HepG2 (cell line): ENCODE data around the gene RRAGA. TPM values are rescaled to one million over a fixed set of nuclear protein-coding genes. Genes with fewer than 3 reads are reported as not detected.
A peak's percentile ranks its signal among the peaks of the same experiment; 100 is the strongest.

ENCODE experiments used
- HMGXB3 ChIP-seq: sonication (generic); formaldehyde crosslinking; IDR thresholded peaks from 2 replicates; pipeline ENCODE4 v1.4.0; 2020; ENCODE audit warnings: missing genetic modification reagents, borderline replicate concordance
- MTA1 ChIP-seq: sonication (generic); formaldehyde crosslinking; IDR thresholded peaks from 2 replicates; pipeline ENCODE4 v1.4.0; 2020; ENCODE audit warnings: missing genetic modification reagents, mild to moderate bottlenecking, borderline replicate concordance
- MZF1 ChIP-seq: sonication (generic); formaldehyde crosslinking; IDR thresholded peaks from 2 replicates; pipeline ENCODE4 v1.8.1; 2023; ENCODE audit warnings: mild to moderate bottlenecking, missing genetic modification reagents, borderline replicate concordance
- NCOA2 ChIP-seq: sonication (generic); formaldehyde crosslinking; IDR thresholded peaks from 2 replicates; pipeline ENCODE4 v1.8.0; 2022; ENCODE audit warnings: inconsistent platforms
- PHF5A ChIP-seq: IDR thresholded peaks from one replicate; pipeline ENCODE4 v1.6.1; 2018; ENCODE audit warnings: low read depth, missing genetic modification reagents; ENCODE audit not compliant: unreplicated experiment
- RAD51 ChIP-seq: fragments of 450-650 bp; IDR thresholded peaks from 2 replicates; pipeline ENCODE4 v1.6.1; 2016; ENCODE audit warnings: borderline replicate concordance
- SALL2 ChIP-seq: sonication (generic); formaldehyde crosslinking; IDR thresholded peaks from 2 replicates; pipeline ENCODE4 v1.8.1; 2023; ENCODE audit warnings: mild to moderate bottlenecking, missing genetic modification reagents, inconsistent platforms
- SKIL ChIP-seq: sonication (generic); formaldehyde crosslinking; IDR thresholded peaks from 2 replicates; pipeline ENCODE4 v1.8.0; 2022; ENCODE audit warnings: missing genetic modification reagents, mild to moderate bottlenecking, moderate library complexity, borderline replicate concordance
- TCF7 ChIP-seq: sonication (generic); IDR thresholded peaks from 2 replicates; pipeline ENCODE4 v1.6.1; 2016; ENCODE audit warnings: antibody characterized with exemption, low read depth
- ZFY ChIP-seq: sonication (generic); formaldehyde crosslinking; IDR thresholded peaks from 2 replicates; pipeline ENCODE4 v1.4.0; 2020; ENCODE audit warnings: missing genetic modification reagents
- ZNF224 ChIP-seq: sonication (generic); formaldehyde crosslinking; IDR thresholded peaks from 2 replicates; pipeline ENCODE4 v1.5.0; 2020; ENCODE audit warnings: mild to moderate bottlenecking, missing genetic modification reagents
- ZNF580 ChIP-seq: IDR thresholded peaks from 2 replicates; pipeline ENCODE4 v1.6.1; 2016; ENCODE audit warnings: low read depth, borderline replicate concordance
- ZNF615 ChIP-seq: sonication (generic); formaldehyde crosslinking; IDR thresholded peaks from 2 replicates; pipeline ENCODE4 v1.5.0; 2020; ENCODE audit warnings: mild to moderate bottlenecking, missing genetic modification reagents, borderline replicate concordance
- polyA plus RNA-seq, 8 experiments: library from polyadenylated mRNA; depleted of rRNA in 3 of 8; stranded (reverse) in 7 of 8; unstranded in 1 of 8; fragments of >200 nt; fragmentation: Illumina TruSeq in 4 of 8; extraction: Trizol in 4 of 8; gene quantifications; 2 replicates each; pipeline versions ENCODE4 v1.2.1 to v1.2.3, GENCODE V29; 2011 to 2016; ENCODE audit warnings: low read depth in 4 of 8, missing spikeins in 1 of 8, mixed read lengths in 1 of 8; ENCODE audit not compliant: insufficient read depth in 1 of 8
- total RNA-seq, 5 experiments: library from RNA; depleted of rRNA; stranded (reverse); fragments of >200 nt; fragmentation: Illumina TruSeq; extraction: Trizol; gene quantifications; 2 replicates each; pipeline ENCODE4 v1.2.3, GENCODE V29; 2016; ENCODE audit warnings: low read depth in 1 of 5
- TF ChIP-seq, protein P1 (sequence below): sonication (generic); formaldehyde crosslinking; IDR thresholded peaks from 2 replicates; pipeline ENCODE4 v1.9.0; 2021; ENCODE audit warnings: missing genetic modification reagents, borderline replicate concordance
- TF ChIP-seq, protein P2 (sequence below): sonication (generic); formaldehyde crosslinking; conservative IDR thresholded peaks from 2 replicates; pipeline ENCODE4 v1.4.0; 2020; ENCODE audit warnings: missing genetic modification reagents

Gene RRAGA
- total and polyA plus RNA-seq, 2 of the 13 experiments (the other 11 are each of a cell fraction or from before 2014, with no cell fraction given), result 37.5 to 118 TPM

DNA sequence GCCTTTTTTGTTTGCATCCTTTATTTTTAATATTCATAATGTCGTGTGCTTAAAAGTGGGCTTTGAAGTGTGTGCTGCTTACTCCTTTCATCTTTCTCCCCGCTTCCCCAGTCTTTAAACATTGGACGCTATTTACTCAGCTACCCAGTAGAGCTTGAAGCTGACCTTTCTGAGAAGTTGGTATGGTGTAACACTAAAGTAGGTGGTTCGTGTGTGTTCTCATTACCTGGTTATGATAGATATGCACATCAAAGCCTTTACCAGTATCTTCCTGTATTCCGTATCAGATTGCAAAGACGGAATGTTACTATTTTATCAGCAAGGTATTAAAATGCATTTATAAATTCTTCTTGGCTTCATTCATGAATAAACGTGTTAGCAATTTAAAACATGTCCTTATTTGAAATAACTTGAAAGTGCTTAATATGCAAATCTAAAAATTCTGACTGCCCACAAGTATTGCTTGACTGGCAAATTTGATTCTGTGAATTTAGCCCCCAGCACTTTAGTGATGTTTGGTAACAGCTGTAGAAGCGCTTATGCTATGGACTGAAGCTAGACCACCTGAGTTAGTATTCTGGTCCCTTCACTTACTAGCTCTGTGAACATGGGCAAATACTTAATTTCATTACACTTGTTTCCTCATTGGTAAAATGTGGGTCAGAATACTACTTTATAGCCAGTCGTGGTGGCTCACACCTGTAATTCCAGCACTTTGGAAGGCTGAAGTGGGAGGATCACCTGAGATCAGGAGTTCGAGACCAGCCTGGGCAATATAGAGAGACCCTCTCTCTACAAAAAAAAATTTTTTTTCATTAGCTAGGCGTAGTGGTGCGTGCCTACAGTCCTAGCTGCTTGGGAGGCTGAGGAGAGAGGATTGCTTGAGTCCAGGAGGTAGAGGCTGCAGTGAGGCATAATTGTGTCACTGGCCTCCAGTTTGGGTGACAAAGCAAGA, 1.7 kb downstream of the RRAGA start (continued):
- TF ChIP-seq NCOA2 (CRISPR knock-in tag) (peak; percentile 57), SKIL (CRISPR knock-in tag) (no peak), ZNF580 (CRISPR knock-in tag) (no peak), ZNF615 (no peak), RAD51 (no peak), SALL2 (CRISPR knock-in tag) (no peak), HMGXB3 (CRISPR knock-in tag) (no peak), ZFY (CRISPR knock-in tag) (no peak), TCF7 (peak; percentile 86), PHF5A (CRISPR knock-in tag) (no peak), MZF1 (CRISPR knock-in tag) (no peak), MTA1 (CRISPR knock-in tag) (no peak), ZNF224 (CRISPR knock-in tag) (no peak)
- TF ChIP-seq, protein P1, sequence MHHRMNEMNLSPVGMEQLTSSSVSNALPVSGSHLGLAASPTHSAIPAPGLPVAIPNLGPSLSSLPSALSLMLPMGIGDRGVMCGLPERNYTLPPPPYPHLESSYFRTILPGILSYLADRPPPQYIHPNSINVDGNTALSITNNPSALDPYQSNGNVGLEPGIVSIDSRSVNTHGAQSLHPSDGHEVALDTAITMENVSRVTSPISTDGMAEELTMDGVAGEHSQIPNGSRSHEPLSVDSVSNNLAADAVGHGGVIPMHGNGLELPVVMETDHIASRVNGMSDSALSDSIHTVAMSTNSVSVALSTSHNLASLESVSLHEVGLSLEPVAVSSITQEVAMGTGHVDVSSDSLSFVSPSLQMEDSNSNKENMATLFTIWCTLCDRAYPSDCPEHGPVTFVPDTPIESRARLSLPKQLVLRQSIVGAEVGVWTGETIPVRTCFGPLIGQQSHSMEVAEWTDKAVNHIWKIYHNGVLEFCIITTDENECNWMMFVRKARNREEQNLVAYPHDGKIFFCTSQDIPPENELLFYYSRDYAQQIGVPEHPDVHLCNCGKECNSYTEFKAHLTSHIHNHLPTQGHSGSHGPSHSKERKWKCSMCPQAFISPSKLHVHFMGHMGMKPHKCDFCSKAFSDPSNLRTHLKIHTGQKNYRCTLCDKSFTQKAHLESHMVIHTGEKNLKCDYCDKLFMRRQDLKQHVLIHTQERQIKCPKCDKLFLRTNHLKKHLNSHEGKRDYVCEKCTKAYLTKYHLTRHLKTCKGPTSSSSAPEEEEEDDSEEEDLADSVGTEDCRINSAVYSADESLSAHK (CRISPR knock-in tag), result no peak
- TF ChIP-seq, protein P2, sequence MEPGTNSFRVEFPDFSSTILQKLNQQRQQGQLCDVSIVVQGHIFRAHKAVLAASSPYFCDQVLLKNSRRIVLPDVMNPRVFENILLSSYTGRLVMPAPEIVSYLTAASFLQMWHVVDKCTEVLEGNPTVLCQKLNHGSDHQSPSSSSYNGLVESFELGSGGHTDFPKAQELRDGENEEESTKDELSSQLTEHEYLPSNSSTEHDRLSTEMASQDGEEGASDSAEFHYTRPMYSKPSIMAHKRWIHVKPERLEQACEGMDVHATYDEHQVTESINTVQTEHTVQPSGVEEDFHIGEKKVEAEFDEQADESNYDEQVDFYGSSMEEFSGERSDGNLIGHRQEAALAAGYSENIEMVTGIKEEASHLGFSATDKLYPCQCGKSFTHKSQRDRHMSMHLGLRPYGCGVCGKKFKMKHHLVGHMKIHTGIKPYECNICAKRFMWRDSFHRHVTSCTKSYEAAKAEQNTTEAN (CRISPR knock-in tag), result no peak
